ENCODE data around the gene TENT4A. TPM values are rescaled to one million over a fixed set of nuclear protein-coding genes. Genes with fewer than 3 reads are reported as not detected.

Gene TENT4A
- total and polyA plus RNA-seq, 10 of the 15 experiments (the other 5 are each of a cell fraction or from before 2014, with no cell fraction given): 1.4 to 30.6 (median 12.5) TPM

GRCh38 chr5:6715758-6716628 lies 2.8 kb downstream of the TENT4A start (continued):
- TF ChIP-seq E2F8 (IDR thresholded peaks at IDR 0.05; ENCODE audit: low read depth, partially characterized antibody) (no peak), NFXL1 (IDR thresholded peaks at IDR 0.05; ENCODE audit: borderline replicate concordance) (no peak), USF1 (IDR thresholded peaks at IDR 0.05; ENCODE audit: borderline replicate concordance, extremely low read length, insufficient read depth, low read depth, low read length) (no peak), SP1 (IDR thresholded peaks at IDR 0.05; ENCODE audit: low read depth, low read length) (no peak), MYC (IDR thresholded peaks at IDR 0.05; ENCODE audit: insufficient read depth, insufficient read length, insufficient replicate concordance, low read length, severe bottlenecking) (no peak), SKIL (IDR thresholded peaks at IDR 0.05; ENCODE audit: low read depth, poor library complexity, severe bottlenecking) (no peak), YBX1 (IDR thresholded peaks at IDR 0.05) (no peak), ZBED1 (IDR thresholded peaks at IDR 0.05; ENCODE audit: borderline replicate concordance) (no peak), TBL1XR1 (IDR thresholded peaks at IDR 0.05; ENCODE audit: low read depth, low read length) (no peak), KLF5 (IDR thresholded peaks at IDR 0.05; ENCODE audit: partially characterized antibody) (no peak), BCL11A (IDR thresholded peaks at IDR 0.05; ENCODE audit: low read depth, low read length) (no peak), CREB1 (IDR thresholded peaks at IDR 0.05; ENCODE audit: low read depth) (no peak), TCF3 (IDR thresholded peaks at IDR 0.05; ENCODE audit: borderline replicate concordance, insufficient read depth, low read depth, low read length) (no peak), E4F1 (IDR thresholded peaks at IDR 0.05; ENCODE audit: borderline replicate concordance, partially characterized antibody) (no peak), NFYA (IDR thresholded peaks at IDR 0.05; ENCODE audit: borderline replicate concordance, low read depth, low read length) (no peak), HCFC1 (IDR thresholded peaks at IDR 0.05; ENCODE audit: low read length) (no peak), RAD51 (IDR thresholded peaks at IDR 0.05) (peak; percentile 73; the same call in 1 of the 2 replicates), MAX (IDR thresholded peaks at IDR 0.05; ENCODE audit: low read depth, low read length) (peak; percentile 75), E2F4 (IDR thresholded peaks at IDR 0.05; ENCODE audit: low read depth, low read length) (no peak)
